ENCODE measurements around the gene GRAP2.

The GRAP2 gene

GRCh38 chr22:39926753-39927152, 25.9 kb downstream of the GRAP2 start:
- no peak for DNase-seq

GRCh38 chr22:39927544-39927943, 26.7 kb downstream of the GRAP2 start:
- no peak for DNase-seq

GRCh38 chr22:39928536-39929520, 27.9 kb downstream of the GRAP2 start:
- DNase-seq, result no peak

GRCh38 chr22:39931251-39931650, 30.4 kb downstream of the GRAP2 start:
- no peak for DNase-seq

- DNase-seq, result no peak
Observed at GRCh38 chr22:39932166-39932565, 31.3 kb downstream of the GRAP2 start.

GRCh38 chr22:39932918-39933649, 32.2 kb downstream of the GRAP2 start:
- peak; percentile 58 for DNase-seq

GRCh38 chr22:39933741-39934140, 32.9 kb downstream of the GRAP2 start:
- no peak for DNase-seq

GRCh38 chr22:39935116-39935515, 34.2 kb downstream of the GRAP2 start:
- no peak for DNase-seq

- no peak for DNase-seq
Observed at GRCh38 chr22:39935612-39936011, 34.7 kb downstream of the GRAP2 start.

GRCh38 chr22:39936523-39937145, 35.8 kb downstream of the GRAP2 start:
- no peak for DNase-seq

GRCh38 chr22:39937906-39938305, 37.0 kb downstream of the GRAP2 start:
- DNase-seq, result no peak

- peak; percentile 62 for DNase-seq
Observed at GRCh38 chr22:39938509-39939111, 37.7 kb downstream of the GRAP2 start.

GRCh38 chr22:39939830-39940229, 38.9 kb downstream of the GRAP2 start:
- no peak for DNase-seq

- DNase-seq, result no peak
Observed at GRCh38 chr22:39940757-39941305, 39.9 kb downstream of the GRAP2 start.

- no peak for DNase-seq
Observed at GRCh38 chr22:39941601-39942000, 40.7 kb downstream of the GRAP2 start.

- DNase-seq, result no peak
Observed at GRCh38 chr22:39942439-39943230, 41.8 kb downstream of the GRAP2 start.

GRCh38 chr22:39943337-39943736, 42.5 kb downstream of the GRAP2 start:
- no peak for DNase-seq

GRCh38 chr22:39943953-39944872, 43.3 kb downstream of the GRAP2 start:
- no peak for DNase-seq

- DNase-seq, result no peak
Observed at GRCh38 chr22:39946126-39946502, 45.2 kb downstream of the GRAP2 start.

- no peak for DNase-seq
Observed at GRCh38 chr22:39946503-39947219, 45.8 kb downstream of the GRAP2 start.

All from activated naive CD4-positive, alpha-beta T cell treated with Interleukin-2 at 50 U/mL for 16 hours (primary cell).